Peyer's patch (tissue), 4 donors: Measurements from ENCODE around the gene GUSB. TPM values are rescaled to one million over a fixed set of nuclear protein-coding genes. Genes with fewer than 3 reads are reported as not detected.

ENCODE experiments used
- DNase-seq, 3 donors: peaks; one replicate each; pipeline ENCODE4 v3.0.0-alpha.2; 2017 to 2019
- H3K27ac ChIP-seq, 4 donors: fragments of 200-600 bp; sonication (generic); one replicate each; pipeline ENCODE4 v1.5.1; 2016 to 2019
- H3K27me3 ChIP-seq, 2 donors: fragments of 200-600 bp; sonication (generic); one replicate each; pipeline ENCODE4 v1.5.1; 2019
- H3K36me3 ChIP-seq, 3 donors: fragments of 200-600 bp; sonication (generic); one replicate each; pipeline ENCODE4 v1.5.1; 2016 to 2019
- H3K4me1 ChIP-seq, 4 donors: fragments of 200-600 bp; sonication (generic); one replicate each; pipeline ENCODE4 v1.5.1; 2016 to 2019
- H3K4me3 ChIP-seq, 4 donors: fragments of 200-600 bp; sonication (generic); 1 replicate in 3 of 4; 2 replicates in 1 of 4; pipeline ENCODE4 v1.5.1; 2016 to 2019; ENCODE audit warnings: mild to moderate bottlenecking in 1 of 4
- H3K9me3 ChIP-seq, 4 donors: fragments of 200-600 bp; sonication (generic); one replicate each; pipeline ENCODE4 v1.5.1; 2016 to 2019; ENCODE audit warnings: mild to moderate bottlenecking in 1 of 4
- POLR2A ChIP-seq, 2 donors: fragments of 450-650 bp; IDR thresholded peaks; one replicate each; pipeline ENCODE4 v1.5.1; 2017; ENCODE audit warnings: antibody characterized with exemption in 2 of 2, mild to moderate bottlenecking in 2 of 2, moderate library complexity in 2 of 2
- total RNA-seq, 4 donors: library from RNA; depleted of rRNA; stranded (reverse); fragments of >200 nt; gene quantifications; one replicate each; pipeline ENCODE4 v1.1.0, GENCODE V29; 2016
- TF ChIP-seq, protein P1 (sequence below), 6 experiments: fragments of 450-650 bp in 4 of 6; fragments of 200-600 bp in 2 of 6; sonication (generic) in 1 of 6; IDR thresholded peaks; one replicate each; pipeline ENCODE4 v1.5.1; 2017 to 2019; ENCODE audit warnings: antibody characterized with exemption in 6 of 6, mild to moderate bottlenecking in 3 of 6, moderate library complexity in 1 of 6

GUSB gene
- total RNA-seq, 4 donors from 2014 or later, result 29.8 to 56.9 (median 48.4) TPM

GRCh38 chr7:65980478-65981250 is 1.3 kb downstream of the GUSB start:
- TF ChIP-seq, protein P1, sequence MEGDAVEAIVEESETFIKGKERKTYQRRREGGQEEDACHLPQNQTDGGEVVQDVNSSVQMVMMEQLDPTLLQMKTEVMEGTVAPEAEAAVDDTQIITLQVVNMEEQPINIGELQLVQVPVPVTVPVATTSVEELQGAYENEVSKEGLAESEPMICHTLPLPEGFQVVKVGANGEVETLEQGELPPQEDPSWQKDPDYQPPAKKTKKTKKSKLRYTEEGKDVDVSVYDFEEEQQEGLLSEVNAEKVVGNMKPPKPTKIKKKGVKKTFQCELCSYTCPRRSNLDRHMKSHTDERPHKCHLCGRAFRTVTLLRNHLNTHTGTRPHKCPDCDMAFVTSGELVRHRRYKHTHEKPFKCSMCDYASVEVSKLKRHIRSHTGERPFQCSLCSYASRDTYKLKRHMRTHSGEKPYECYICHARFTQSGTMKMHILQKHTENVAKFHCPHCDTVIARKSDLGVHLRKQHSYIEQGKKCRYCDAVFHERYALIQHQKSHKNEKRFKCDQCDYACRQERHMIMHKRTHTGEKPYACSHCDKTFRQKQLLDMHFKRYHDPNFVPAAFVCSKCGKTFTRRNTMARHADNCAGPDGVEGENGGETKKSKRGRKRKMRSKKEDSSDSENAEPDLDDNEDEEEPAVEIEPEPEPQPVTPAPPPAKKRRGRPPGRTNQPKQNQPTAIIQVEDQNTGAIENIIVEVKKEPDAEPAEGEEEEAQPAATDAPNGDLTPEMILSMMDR (IDR thresholded peaks at IDR 0.05), result no peak
- TF ChIP-seq POLR2A (IDR thresholded peaks at IDR 0.05), result peak in 1 of 2 donors; percentile 29
- Histone ChIP-seq H3K9me3 (no peaks in the 10 kb centered on the region), H3K27me3 (no peaks in the 10 kb centered on the region), H3K4me1 (peaks cover 0 to 10% (median 2%) of the 10 kb centered on the region in 4 donors), H3K27ac (peak overlapping the region; percentile 51 to 85 (median 79)), H3K36me3 (peaks cover 0 to 18% (median 0%) of the 10 kb centered on the region in 3 donors), H3K4me3 (peak overlapping the region; percentile 85 to 99 (median 86))
- DNase-seq, result peak in 2 of 3 donors; percentile 69 to 84

DNA sequence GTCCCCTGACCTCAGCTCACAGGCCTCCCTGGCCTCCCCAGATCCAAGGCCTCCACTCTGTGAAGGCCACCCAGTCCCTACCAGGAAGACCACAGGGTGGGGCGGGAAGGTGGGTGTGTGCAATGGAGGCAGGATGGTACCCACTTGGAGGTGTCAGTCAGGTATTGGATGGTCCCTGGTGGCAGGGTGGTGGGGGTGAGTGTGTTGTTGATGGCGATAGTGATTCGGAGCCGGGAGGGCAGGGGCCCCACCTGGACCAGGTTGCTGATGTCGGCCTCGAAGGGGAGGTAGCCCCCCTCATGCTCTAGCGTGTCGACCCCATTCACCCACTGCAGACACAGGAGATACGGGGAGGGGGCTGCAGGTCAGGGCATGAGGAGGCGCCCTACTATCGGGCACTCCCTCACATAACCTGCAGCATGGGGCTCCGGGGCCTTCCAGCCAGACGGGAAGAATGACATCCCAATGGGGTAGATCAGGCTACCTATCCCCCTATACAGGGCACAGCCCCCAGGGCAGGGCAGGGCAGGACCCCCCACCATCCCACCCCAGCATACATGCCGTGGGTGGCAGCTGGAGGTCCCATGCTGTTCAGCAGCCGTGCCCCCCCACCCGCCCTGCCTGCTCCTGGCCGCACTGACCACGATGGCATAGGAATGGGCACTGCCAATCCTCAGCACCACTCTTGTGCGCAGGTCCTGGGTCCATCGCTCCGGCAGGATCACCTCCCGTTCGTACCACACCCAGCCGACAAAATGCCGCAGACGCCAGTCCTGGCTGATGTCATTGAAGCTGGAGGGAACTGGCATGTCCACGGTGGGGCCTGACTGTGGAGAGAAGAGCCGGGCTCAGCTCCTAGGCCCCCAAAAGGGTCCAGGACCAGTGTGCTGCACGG is 2.2 kb downstream of the GUSB start:
- TF ChIP-seq POLR2A (IDR thresholded peaks at IDR 0.05), result no peak
- TF ChIP-seq, protein P1 (IDR thresholded peaks at IDR 0.05), result no peak

GRCh38 chr7:65978891-65979582 is 3.0 kb downstream of the GUSB start:
- H3K27ac ChIP-seq, result no peak overlapping the region
- DNase-seq, result peak in 1 of 3 donors; percentile 41
- H3K36me3 ChIP-seq, result peaks cover 0 to 34% (median 0%) of the 10 kb centered on the region in 3 donors
- H3K27me3 ChIP-seq, result no peaks in the 10 kb centered on the region
- H3K4me1 ChIP-seq, result peaks cover 0 to 10% (median 2%) of the 10 kb centered on the region in 4 donors
- H3K4me3 ChIP-seq, result no peak overlapping the region
- TF ChIP-seq POLR2A (IDR thresholded peaks at IDR 0.05), result no peak
- TF ChIP-seq, protein P1 (IDR thresholded peaks at IDR 0.05), result no peak
- H3K9me3 ChIP-seq, result no peaks in the 10 kb centered on the region

More for the DNA sequence above, 2.2 kb downstream of the GUSB start:
- peak overlapping the region in 1 of 4 donors; percentile 85 for H3K4me3 ChIP-seq
- peaks cover 0 to 26% (median 0%) of the 10 kb centered on the region in 3 donors for H3K36me3 ChIP-seq
- H3K4me1 ChIP-seq, result peaks cover 0 to 10% (median 2%) of the 10 kb centered on the region in 4 donors
- H3K27ac ChIP-seq, result peak overlapping the region; percentile 51 to 85 (median 69)
- peak in 1 of 3 donors; percentile 45 for DNase-seq
- no peaks in the 10 kb centered on the region for H3K9me3 ChIP-seq
- H3K27me3 ChIP-seq, result no peaks in the 10 kb centered on the region

DNA sequence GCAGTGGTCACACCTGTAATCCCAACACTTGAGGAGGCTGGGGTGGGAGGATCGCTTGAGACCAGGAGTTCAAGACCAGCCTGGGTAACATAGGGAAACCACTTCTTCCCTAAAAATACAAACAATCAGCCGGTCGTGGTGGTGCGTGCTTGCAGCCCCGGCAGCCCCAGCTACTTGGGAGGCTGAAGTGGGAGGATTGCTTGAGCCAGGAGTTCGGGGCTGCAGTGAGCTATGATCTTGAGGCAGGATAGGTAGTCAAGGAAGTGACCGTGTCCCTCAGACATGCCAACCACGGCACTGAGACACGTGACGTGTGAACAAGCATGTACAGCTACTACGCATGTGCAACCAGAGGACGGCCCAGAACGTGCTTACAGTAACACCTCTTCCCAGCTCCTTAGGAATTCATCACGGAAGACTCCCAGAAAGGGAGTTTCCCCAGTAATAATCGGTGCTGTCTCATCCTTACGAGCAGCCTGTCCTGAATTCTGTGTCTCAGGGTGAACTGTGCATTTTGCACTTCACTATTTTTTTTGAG is 5.3 kb downstream of the GUSB start:
- H3K9me3 ChIP-seq, result no peaks in the 10 kb centered on the region
- peaks cover 0 to 57% (median 0%) of the 10 kb centered on the region in 3 donors for H3K36me3 ChIP-seq

More for the DNA sequence above, 5.3 kb downstream of the GUSB start:
- TF ChIP-seq, protein P1 (IDR thresholded peaks at IDR 0.05), result no peak
- TF ChIP-seq POLR2A (IDR thresholded peaks at IDR 0.05), result no peak
- H3K4me3 ChIP-seq, result no peak overlapping the region
- no peak overlapping the region for H3K27ac ChIP-seq
- H3K4me1 ChIP-seq, result peaks cover 0 to 10% (median 0%) of the 10 kb centered on the region in 4 donors
- DNase-seq, result peak in 1 of 3 donors; percentile 37
- H3K27me3 ChIP-seq, result no peaks in the 10 kb centered on the region
